HG03342 (cell line): ENCODE results near the gene NGEF.
"Not testable (repeated sequence)": the region's sequence is repeated elsewhere in the genome, so short reads cannot be mapped to it uniquely, and the experiment has no call there.

Experiments used
- ATAC-seq: cut with Tn5 transposase; IDR thresholded peaks from one replicate; pipeline ENCODE4 v1.9.1; 2021; ENCODE audit warnings: mild to moderate bottlenecking, moderate library complexity; ENCODE audit not compliant: unreplicated experiment

Gene NGEF

DNA sequence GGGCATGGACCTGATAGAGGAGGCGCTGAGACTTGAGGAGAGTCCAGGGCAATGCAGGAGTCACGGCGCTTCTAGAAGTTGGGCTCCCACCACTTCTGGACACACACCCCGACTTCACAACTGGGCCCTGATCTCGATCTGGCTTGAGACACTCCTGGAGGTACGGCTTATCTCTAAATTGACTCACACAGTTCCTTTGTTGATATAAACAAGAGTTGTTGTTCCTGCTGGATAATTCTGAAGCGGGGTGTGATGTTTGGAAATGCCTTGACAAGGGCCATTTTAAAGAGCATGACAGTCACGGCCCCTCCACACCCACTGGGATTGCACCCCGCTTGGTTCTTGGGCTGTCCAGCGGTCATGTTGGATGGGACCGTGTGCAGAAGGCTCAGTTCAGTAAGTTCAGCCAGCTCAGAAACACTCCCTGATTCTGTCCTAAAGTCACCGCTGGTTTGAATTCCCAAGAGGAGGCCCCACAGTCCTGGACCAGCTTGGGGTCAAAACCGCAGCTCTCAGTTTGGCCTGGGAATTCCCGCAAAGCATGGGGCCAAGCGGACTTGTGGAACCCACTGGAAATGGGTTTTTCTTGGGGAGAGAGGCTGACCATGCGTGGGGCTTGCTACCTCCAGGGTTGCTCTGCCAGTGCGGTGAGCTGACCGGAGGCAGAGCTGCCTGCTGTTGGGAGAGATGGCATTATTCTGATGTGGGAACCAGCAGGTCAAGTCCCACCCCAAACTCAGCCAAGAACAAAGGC lies 10.1 kb upstream of the NGEF start:
- no peak for ATAC-seq

DNA sequence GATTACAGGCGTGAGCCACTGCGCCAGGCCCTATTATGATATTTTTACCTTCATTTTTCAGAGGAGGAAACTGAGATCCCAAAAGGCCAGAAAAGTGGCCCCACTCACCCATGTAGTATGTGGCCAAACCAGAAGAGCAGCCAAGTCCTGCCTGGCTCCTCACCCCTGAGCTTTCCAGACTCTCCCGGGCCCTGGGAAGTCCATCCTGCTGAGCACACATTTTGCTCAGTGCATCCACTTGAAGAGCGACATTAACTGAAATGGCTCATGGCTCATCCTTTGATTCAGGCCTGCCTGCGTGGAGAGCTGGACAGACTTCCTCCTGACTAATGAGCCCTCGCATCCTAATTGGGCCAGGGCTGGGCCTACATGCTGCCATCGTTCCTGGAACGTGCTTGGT lies 9.5 kb upstream of the NGEF start:
- ATAC-seq, result no peak

DNA sequence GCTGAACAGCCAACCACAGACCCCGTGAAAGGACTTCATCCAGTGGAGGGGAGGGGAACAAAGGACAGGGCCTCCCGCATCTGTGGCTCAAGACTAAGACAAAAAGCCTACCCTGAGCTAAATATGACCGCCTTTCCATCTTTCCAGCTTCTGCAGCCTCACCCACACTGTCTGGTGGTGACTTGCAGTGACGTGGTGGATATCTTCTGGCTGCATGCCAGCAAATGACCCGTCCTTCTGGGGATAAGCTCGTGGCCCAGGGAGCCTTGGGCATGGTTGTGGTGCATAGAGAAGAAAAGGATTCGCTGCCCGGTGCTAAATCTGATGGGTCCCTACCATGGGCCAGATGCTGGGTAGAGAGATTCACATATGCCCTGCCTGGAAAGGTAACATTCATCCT lies 8.7 kb upstream of the NGEF start:
- ATAC-seq, result no peak

DNA sequence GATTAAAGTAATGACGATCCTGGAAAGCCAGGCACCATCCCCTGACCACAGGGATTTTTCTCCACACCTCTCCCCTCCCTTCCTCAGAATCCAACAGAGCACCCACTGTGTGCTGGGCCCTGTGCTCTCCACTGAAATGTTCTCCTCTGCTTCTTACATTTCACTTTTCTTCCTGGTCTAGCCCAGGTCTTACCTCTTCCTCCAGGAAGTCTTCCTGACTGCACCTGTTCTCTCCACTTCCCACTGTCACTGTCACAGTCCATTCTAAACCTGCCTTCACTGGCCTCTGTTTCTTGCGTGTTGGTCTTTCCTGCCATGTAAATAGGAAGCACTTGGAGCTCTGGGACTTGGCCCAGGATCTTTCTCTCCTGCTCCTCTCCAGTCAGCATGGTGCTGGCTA lies 7.4 kb upstream of the NGEF start:
- ATAC-seq, result no peak

DNA sequence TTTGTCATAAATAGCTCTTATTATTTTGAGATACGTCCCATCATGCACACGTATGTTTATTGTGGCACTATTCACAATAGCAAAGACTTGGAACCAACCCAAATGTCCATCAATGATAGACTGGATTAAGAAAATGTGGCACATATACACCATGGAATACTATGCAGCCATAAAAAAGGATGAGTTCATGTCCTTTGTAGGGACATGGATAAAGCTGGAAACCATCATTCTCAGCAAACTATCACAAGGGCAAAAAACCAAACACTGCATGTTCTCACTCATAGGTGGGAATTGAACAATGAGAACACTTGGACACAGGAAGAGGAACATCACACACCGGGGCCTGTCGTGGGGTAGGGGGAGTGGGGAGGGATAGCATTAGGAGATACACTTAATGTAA lies 6.6 kb upstream of the NGEF start:
- ATAC-seq, result not testable (repeated sequence)

DNA sequence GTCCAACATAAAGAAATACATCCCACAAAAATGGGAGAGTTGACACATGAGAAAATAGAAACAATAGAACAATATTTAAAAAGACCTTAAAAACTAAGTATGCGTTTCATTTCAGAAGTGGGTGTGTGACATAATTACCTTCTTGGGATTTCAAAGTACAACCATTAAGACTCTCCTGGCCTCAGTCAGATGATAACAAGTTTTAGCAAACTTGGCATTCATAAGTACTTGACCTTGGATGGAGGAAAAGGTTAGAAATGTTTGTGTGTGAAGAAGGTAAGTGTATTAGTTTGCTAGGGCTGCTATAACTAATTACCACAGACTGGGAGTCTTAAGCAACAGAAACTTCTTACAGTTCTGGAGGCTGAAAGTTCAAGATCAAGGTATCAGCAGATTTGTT lies 4.9 kb upstream of the NGEF start:
- ATAC-seq, result no peak

DNA sequence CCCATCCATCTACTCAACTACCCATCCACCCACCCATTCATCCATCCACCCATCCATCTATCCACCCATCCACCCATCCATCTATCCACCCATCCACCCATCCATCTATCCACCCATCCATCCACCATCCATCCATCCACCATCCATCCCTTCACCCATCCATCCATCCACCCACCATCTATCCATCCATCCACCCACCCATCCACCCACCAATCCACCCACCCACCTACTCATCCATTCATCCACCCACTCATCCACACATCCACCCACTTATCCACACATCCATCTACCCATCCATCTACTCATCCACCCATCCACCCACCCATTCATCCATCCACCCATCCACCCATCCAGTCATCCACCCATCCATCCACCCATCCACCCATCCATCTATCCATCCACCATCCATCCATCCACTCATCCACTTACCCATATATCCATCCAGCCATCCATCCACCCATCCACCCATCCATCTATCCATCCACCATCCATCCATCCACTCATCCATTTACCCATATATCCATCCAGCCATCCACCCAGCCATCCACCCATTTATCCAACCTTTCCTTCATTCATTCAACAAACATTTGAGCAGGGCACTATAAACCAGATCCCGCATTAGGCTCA lies 2.1 kb upstream of the NGEF start:
- no peak for ATAC-seq

DNA sequence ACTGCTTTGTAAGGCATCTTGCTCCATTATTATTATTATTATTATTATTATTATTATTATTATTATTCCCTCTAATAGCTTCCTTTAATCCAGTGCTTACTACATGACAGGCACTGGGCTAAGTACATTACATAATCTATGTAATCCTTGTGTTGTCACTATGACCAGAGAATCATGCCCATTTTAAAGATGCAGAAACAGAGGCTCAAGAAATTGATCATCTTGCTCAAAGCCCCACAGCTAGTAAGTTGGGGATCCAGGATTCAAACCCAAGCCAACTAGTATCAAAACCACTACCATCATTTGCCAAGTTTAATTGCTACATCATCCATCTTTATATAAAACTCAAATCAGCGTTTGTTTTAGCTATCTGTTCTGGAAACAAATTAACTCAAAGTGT lies 594 bp upstream of the NGEF start:
- no peak for ATAC-seq

DNA sequence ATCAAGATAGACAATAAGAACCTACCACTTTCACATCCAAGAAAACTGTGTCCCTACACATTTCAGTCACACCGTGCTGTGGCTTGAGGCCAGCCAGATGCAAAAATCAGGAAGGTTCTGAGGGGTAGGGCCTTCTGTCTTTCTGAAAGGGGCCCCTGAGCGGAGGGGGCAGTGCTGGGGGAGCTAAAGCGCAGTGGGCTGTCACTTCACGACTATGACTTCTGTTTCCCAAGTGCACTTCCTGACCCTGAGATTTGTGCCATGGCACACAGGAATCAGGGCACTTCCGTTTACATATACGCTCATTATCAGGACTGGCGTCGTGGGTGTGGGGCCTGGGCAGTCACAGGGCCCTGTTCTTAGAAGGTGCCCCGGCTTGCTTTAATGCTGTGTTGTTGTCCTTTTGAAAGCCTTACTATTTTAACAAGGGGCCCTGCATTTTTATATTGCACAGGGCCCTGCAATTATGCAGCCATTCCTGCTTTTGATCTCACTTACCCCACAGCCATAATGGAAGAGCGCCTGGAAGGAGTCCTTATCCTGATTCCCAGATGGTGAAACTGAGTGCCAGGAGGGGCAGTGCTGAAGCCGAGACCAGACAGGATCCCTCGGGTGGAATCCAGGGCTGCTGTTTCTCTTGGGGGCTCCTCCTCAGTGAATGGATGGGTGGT lies 620 bp downstream of the NGEF start:
- no peak for ATAC-seq

DNA sequence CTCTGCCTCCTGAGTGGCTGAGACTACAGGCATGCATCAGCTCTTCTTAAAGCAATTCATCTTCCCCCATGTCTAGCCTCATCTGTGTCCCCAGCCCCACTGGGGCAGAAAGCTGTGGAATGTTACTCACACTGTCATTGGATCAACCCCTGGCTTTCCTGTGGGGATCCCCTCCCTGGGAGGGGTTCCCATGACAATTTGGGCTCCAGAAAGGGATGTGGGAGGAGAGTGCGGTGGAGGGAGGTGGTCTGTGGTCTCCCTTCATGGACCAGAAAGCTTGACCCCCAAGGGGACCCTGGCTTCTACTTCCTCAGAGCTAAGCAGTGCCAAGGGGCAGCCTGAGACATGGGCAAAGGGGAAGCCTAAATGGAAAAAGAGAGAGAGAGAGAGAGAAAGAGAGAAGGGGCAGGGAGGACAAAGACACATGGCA lies 1.3 kb downstream of the NGEF start:
- ATAC-seq, result no peak

DNA sequence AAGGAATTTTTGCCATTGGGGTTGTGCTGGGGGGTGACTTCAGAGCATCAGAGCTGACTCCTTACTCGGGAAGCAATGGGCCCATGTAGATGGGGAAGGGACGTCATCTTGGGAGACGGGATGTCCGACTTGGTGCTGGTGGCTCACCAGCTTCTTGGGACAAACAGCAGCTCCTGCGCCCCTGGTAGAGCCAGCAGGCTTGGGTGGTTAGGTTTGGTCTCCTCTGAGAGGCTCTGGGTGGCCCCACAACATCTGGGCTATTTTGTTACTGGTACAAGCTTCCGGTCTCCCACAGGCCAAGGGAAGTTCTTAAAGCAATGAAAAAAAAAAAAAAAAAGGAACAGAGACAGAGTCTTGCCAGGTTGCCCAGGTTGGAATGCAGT lies 1.8 kb downstream of the NGEF start:
- no peak for ATAC-seq

DNA sequence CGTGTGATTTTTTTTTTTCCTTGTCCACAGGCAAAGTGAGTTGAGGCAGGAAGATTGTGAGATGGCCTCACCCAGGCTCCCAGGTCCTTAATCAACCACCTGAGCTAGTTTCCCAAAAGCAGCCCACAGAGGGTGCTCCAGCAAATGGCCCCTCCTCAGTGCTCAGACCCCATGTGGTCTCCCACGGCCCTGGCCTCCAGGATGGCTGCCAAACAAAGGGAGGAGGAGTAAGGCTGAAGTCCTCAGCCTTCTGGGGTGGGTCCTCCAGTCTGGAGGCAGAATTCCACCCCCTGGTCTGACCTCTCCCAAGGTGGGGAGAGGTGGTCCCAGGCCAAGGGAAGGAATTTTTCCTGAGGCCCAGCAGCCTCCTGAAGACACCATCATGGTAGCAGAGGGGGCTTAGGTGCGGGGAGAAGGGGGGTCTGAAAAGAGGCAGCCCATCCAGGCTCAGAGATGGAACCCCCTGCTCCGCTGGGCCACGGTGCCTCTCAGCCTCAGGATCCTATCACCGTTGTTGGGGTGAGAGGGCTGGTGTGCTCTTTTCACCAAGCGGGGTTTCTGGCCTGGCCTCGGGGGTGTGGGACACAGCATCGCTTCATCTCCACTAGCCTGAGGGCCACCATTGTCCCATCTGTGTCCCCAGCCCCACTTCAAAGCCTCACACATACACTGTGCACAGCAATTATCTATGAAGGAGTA lies 2.3 kb downstream of the NGEF start:
- ATAC-seq, result no peak

DNA sequence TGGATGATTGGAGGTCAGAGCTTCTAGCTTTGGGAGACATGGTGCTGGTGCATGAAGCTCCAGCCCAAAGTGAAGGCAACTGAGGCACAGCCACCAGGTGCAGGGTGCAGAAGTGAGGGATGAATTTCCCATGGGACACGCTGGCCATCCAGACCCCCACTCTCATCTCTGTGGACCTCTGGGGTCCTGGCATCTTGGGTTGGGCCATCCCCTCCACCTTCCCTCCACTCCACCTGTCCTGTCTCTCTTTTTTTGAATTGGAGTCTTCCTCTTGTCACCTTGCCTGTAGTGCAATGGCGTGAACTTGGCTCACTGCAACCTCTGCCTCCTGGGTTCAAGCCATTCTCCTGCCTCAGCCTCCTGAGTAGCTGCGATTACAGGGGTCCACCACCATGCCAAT lies 3.4 kb downstream of the NGEF start:
- ATAC-seq, result no peak

DNA sequence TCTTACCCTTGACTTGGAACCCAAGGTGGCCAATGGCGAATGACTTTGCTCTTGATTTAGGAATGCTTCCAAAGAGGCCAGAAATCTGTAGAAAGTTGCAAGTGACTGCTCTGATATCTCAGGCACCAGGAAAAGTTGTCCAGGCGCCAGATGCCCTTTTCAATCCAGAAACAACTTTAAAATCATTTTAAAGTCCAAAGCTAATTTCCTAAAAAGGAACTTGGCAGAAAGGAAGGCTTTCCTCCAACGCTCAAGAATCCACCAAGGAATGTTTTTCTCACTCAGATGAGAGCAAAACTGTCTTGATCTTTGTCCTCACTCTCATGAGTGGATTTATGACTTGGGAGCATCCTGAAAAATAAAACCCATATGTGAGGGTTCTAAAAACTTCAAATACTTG lies 5.3 kb downstream of the NGEF start:
- ATAC-seq, result no peak

DNA sequence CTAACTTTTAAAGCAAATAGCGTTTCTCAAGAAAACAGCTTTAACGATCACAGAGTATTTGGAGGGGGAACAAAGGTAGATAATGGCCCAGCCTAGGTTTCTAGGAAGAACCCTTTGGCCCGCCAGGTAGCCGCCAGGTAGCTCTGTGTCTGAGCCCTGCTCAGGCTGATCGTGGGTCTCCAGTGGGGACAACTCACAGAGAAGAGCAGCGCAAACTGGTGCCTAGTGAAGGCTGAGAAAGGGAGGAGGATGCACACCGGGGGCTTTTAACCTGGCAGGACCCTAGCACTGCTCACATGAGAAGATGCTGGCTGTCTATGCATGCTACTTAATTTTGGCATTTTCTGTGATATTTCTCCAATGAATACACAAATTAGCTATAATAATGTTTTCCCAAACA lies 5.8 kb downstream of the NGEF start:
- ATAC-seq, result no peak

DNA sequence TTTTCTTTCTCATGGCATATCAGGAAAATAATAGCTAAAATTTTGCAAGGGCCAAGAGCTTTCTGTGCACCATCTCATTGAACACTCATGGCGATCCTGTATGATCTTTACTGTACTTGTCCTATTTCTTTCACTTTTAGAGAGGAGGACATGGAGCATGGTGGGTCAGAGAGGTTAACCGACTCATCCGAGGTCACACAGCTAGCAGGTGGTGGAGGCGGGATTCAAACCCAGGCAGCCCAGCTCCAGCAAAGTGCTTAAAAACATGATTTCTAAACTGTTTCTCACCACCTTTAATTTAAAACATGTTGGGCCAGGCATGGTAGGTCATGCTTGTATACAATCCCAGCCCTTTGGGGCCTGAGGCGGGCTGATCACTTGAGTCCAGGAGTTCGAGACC lies 6.4 kb downstream of the NGEF start:
- no peak for ATAC-seq

DNA sequence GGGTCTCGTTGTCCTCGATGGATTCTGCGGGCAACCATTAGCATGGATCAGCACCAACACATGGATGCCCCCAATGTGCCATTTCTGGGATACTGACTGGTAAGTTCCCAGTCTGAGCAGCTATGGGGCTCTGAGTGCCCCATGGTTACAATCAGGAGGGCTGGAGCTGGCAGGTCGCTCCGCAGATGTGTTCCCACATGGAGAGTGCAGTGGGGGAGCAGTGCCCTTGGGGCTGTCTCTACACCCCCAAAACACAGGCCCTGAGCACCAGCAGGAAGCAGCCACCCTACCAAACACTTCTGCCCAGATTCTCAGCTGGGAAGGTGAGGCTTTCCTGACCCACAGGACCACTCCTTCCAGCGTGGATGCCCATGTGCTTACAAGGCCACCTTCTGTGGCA lies 8.0 kb downstream of the NGEF start:
- ATAC-seq, result no peak

DNA sequence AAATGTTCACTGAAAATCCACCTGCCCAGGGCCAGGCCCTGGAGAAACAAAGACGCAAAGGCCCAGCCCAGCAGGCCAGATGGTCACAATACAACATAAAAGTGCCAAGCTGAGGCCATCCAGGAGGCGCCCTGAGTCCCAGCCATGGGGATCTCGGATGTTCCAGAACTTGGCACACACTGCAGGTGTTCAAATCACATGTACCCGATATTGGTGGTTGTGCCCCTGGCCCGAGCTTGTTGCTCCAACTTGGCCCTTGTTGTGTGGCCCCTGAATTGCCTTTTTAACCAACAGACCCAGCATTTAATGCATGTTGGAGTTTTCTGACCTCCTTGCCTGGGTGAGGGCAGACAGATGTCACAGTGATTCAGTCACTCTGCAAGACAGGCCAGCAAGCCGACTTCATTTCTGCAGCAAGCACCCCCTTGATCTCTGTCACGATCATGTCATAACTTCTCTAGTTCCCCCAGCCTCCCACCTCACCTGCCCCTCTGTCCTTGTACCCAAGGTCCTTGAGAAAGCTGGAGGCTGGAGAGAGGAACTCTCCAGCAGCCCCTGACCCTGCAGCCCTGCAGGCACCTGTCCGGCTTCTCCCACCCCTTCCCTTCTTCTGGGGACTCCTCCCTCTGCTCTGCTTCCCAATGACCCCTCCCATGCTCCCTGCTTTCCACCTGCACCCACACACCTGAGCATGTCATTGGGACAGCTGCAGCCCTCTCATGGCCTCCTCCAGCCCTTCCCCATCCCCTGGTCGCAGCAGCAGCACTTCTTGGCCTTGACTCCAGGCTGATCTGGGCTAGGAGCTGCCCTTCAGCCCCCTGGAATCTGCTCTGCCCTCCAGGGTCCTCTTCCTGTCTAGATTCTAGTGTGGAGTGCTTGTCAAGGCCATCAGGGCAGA lies 9.1 kb downstream of the NGEF start:
- no peak for ATAC-seq

DNA sequence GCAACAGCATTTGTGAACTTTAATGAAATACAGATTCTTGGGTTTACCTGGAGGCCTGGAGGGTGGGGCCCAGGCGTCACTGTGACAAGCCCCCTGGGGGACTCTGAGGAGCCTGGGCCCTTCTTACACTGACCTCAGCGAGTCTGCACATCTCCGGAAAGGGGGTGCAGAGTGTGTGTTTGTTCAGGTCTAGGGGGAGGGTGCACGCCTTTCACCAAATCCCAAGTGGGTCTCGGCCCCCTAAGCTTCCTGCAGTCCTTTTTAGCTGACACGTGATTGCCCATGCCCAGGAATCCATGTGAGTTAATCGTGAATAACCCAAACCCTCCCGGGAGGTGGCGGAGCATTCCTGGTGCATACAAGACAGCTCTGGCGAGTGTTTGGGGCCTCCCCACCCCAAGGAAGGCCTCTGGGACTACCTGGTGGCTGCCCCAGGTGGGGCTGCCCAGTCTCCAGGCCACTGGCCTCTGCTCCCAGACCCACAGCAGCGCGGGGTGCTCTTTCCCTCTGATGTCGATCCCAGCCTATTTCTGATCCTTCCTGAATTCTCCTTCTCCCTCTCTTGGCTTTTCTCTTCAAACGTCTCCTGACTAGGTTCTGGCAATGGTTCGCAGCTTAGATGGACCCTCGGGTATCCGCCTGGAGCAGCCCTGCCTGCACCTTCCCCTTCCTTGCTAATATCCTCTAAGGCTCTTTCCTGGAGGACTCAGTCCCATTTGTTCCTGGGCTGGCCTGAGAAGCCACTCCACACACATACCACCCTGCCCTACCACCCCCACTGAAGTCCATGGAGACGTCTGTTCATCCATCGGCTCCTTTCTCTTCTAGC lies 10.0 kb downstream of the NGEF start:
- ATAC-seq, result no peak
